Measurements from ENCODE around the gene TSHB. TPM values are rescaled to one million over a fixed set of nuclear protein-coding genes. Genes with fewer than 3 reads are reported as not detected.

TSHB gene
- total RNA-seq, 6 donors from 2014 or later = not detected

DNA sequence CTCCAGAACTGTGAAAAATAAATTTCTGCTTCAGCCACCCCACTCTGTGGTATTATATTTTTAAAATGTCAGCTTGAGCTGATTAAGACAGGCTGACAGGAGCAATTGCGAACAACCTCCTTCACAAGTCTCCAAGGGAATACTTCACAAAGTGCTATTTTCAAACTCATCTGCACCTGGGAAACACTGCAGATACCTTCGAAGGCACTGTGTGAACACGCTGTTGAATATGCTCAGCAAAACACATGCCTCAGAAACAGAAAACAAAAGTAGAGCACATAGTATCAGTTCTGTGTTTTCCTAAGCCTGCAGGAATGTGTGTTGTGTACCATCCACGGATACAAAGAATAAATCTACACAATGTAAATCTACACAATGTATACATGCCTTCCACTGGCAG, 49.1 kb downstream of the TSHB start:
- Histone ChIP-seq H3K4me1 (peaks cover 0 to 4% (median 0%) of the 10 kb centered on the region in 4 donors), H3K36me3 (no peaks in the 10 kb centered on the region), H3K9me3 (no peaks in the 10 kb centered on the region), H3K4me3 (no peak overlapping the region), H3K27ac (no peak overlapping the region), H3K27me3 (no peaks in the 10 kb centered on the region)
- WGBS, 2 donors = 91 to 94% methylated on average over 4 of the region's 4 CpGs
- DNase-seq (no peak), ATAC-seq (ENCODE audit: low FRiP score in 2 of 2) (no peak)
- TF ChIP-seq EP300 (IDR thresholded peaks at IDR 0.05) = no peak
- TF ChIP-seq, protein P1, sequence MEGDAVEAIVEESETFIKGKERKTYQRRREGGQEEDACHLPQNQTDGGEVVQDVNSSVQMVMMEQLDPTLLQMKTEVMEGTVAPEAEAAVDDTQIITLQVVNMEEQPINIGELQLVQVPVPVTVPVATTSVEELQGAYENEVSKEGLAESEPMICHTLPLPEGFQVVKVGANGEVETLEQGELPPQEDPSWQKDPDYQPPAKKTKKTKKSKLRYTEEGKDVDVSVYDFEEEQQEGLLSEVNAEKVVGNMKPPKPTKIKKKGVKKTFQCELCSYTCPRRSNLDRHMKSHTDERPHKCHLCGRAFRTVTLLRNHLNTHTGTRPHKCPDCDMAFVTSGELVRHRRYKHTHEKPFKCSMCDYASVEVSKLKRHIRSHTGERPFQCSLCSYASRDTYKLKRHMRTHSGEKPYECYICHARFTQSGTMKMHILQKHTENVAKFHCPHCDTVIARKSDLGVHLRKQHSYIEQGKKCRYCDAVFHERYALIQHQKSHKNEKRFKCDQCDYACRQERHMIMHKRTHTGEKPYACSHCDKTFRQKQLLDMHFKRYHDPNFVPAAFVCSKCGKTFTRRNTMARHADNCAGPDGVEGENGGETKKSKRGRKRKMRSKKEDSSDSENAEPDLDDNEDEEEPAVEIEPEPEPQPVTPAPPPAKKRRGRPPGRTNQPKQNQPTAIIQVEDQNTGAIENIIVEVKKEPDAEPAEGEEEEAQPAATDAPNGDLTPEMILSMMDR (IDR thresholded peaks at IDR 0.05) = no peak
- TF ChIP-seq POLR2AphosphoS5 (IDR thresholded peaks at IDR 0.05) = no peak
- TF ChIP-seq POLR2A (IDR thresholded peaks at IDR 0.05) = no peak

DNA sequence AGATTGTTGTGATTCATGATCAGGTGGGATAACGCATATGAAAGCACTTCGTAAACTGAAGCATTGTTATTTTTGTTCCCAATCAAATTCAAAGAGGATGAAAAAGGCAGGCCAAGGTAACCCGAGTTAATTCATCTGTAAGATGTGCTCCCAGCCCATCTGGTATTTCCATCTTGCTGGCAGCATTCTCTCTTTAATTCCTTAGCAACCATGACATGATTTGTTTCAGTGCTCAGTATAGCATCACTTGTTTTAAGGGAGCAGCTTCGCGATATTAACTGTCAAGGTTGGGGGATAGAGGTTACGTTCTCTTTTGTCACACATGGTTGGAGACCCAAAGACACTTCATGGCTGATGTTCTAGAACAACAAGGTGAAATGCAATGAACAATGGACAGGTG, 53.3 kb downstream of the TSHB start:
- no peak for DNase-seq
- no peaks in the 10 kb centered on the region for H3K27me3 ChIP-seq
- no peaks in the 10 kb centered on the region for H3K36me3 ChIP-seq

More for the DNA sequence above, 53.3 kb downstream of the TSHB start:
- no peak overlapping the region for H3K4me3 ChIP-seq
- ATAC-seq (ENCODE audit: low FRiP score in 2 of 2) = no peak
- H3K4me1 ChIP-seq = peaks cover 4 to 13% (median 8%) of the 10 kb centered on the region in 4 donors
- H3K27ac ChIP-seq = no peak overlapping the region
- H3K9me3 ChIP-seq = no peaks in the 10 kb centered on the region
- WGBS, 2 donors = 87 to 89% methylated on average over 6 of the region's 6 CpGs
- TF ChIP-seq, protein P1 (IDR thresholded peaks at IDR 0.05) = no peak
- no peak for TF ChIP-seq POLR2AphosphoS5 (IDR thresholded peaks at IDR 0.05)
- TF ChIP-seq POLR2A (IDR thresholded peaks at IDR 0.05) = no peak
- no peak for TF ChIP-seq EP300 (IDR thresholded peaks at IDR 0.05)

Other genes with a start within 250 kb of the TSHB start
- 10 to 100 TPM in 5 of 6 donors, 1 to 10 TPM in 1; 6.0 to 36.3 (median 28.7) TPM for gene SIKE1, start 249.1 kb upstream of the TSHB start, total RNA-seq
- not detected for gene SYCP1, start 175.0 kb upstream of the TSHB start, total RNA-seq
- gene TSPAN2, start 59.7 kb downstream of the TSHB start, total RNA-seq = 10 to 100 TPM in 1 of 6 donors, 1 to 10 TPM in 5; 1.7 to 13.7 (median 4.5) TPM